Measurements from ENCODE around the gene SETD5.

The SETD5 gene

GRCh38 chr3:9388562-9389272 lies 8.7 kb upstream of the SETD5 start:
- TF ChIP-seq EZH2phosphoT487 (IDR thresholded peaks at IDR 0.05; ENCODE audit: borderline replicate concordance) (no peak), CTCF (conservative IDR thresholded peaks at IDR 0.05; ENCODE audit: low read length) (no peak)
- H3K9me2 ChIP-seq (replicated peaks; ENCODE audit: low read depth, low read length) = no peaks in the 10 kb centered on the region
- no peaks in the 10 kb centered on the region for H3K27me3 ChIP-seq (ENCODE audit: insufficient read depth, low read length, poor library complexity, severe bottlenecking)
- peaks cover 80% of the 10 kb centered on the region for H3K36me3 ChIP-seq (ENCODE audit: insufficient read depth, low read length)
- no peak overlapping the region for H2AFZ ChIP-seq (ENCODE audit: low read length)
- H3K4me3 ChIP-seq (ENCODE audit: low read length, poor library complexity, severe bottlenecking) = no peak overlapping the region
- peaks cover 63% of the 10 kb centered on the region for H3K79me2 ChIP-seq (ENCODE audit: insufficient read depth, low read length)
- no peaks in the 10 kb centered on the region for H3K9me3 ChIP-seq (ENCODE audit: insufficient read depth, low read depth, low read length)
- H3K9ac ChIP-seq (ENCODE audit: low read depth, low read length, poor library complexity, severe bottlenecking) = no peak overlapping the region
- no peak overlapping the region for H3K4me2 ChIP-seq (ENCODE audit: low read depth, low read length, poor library complexity, severe bottlenecking)
- H3K4me1 ChIP-seq (ENCODE audit: insufficient read depth, low read length, poor library complexity, severe bottlenecking) = peaks cover 20% of the 10 kb centered on the region
- H3F3A ChIP-seq (ENCODE audit: low read depth) = peaks cover 12% of the 10 kb centered on the region; the same call in 1 of the 2 replicates
- peaks cover 54% of the 10 kb centered on the region for H4K20me1 ChIP-seq (ENCODE audit: insufficient read depth, low read length, poor library complexity, severe bottlenecking)

GRCh38 chr3:9390265-9390888 lies 7.0 kb upstream of the SETD5 start:
- H3K4me3 ChIP-seq (ENCODE audit: low read length, poor library complexity, severe bottlenecking) = no peak overlapping the region
- no peaks in the 10 kb centered on the region for H3K9me2 ChIP-seq (replicated peaks; ENCODE audit: low read depth, low read length)
- H3K9ac ChIP-seq (ENCODE audit: low read depth, low read length, poor library complexity, severe bottlenecking) = no peak overlapping the region
- H3K27me3 ChIP-seq (ENCODE audit: insufficient read depth, low read length, poor library complexity, severe bottlenecking) = no peaks in the 10 kb centered on the region
- no peak overlapping the region for H2AFZ ChIP-seq (ENCODE audit: low read length)
- peaks cover 36% of the 10 kb centered on the region for H3K4me1 ChIP-seq (ENCODE audit: insufficient read depth, low read length, poor library complexity, severe bottlenecking)
- no peaks in the 10 kb centered on the region for H3K9me3 ChIP-seq (ENCODE audit: insufficient read depth, low read depth, low read length)
- no peak overlapping the region for H3K4me2 ChIP-seq (ENCODE audit: low read depth, low read length, poor library complexity, severe bottlenecking)
- peaks cover 71% of the 10 kb centered on the region for H4K20me1 ChIP-seq (ENCODE audit: insufficient read depth, low read length, poor library complexity, severe bottlenecking)
- H3K79me2 ChIP-seq (ENCODE audit: insufficient read depth, low read length) = peaks cover 79% of the 10 kb centered on the region
- H3K36me3 ChIP-seq (ENCODE audit: insufficient read depth, low read length) = peaks cover 76% of the 10 kb centered on the region
- H3F3A ChIP-seq (ENCODE audit: low read depth) = peaks cover 7% of the 10 kb centered on the region; the same call in 1 of the 2 replicates
- TF ChIP-seq EZH2phosphoT487 (IDR thresholded peaks at IDR 0.05; ENCODE audit: borderline replicate concordance) (no peak), CTCF (conservative IDR thresholded peaks at IDR 0.05; ENCODE audit: low read length) (no peak)

GRCh38 chr3:9392041-9392440 lies 5.4 kb upstream of the SETD5 start:
- Histone ChIP-seq H3K79me2 (ENCODE audit: insufficient read depth, low read length) (peaks cover 81% of the 10 kb centered on the region), H4K20me1 (ENCODE audit: insufficient read depth, low read length, poor library complexity, severe bottlenecking) (peaks cover 72% of the 10 kb centered on the region), H3K36me3 (ENCODE audit: insufficient read depth, low read length) (peaks cover 63% of the 10 kb centered on the region), H2AFZ (ENCODE audit: low read length) (no peak overlapping the region), H3K27me3 (ENCODE audit: insufficient read depth, low read length, poor library complexity, severe bottlenecking) (no peaks in the 10 kb centered on the region), H3F3A (ENCODE audit: low read depth) (peaks cover 12% of the 10 kb centered on the region; the same call in 1 of the 2 replicates), H3K9me3 (ENCODE audit: insufficient read depth, low read depth, low read length) (no peaks in the 10 kb centered on the region), H3K4me2 (ENCODE audit: low read depth, low read length, poor library complexity, severe bottlenecking) (peak overlapping the region; percentile 96), H3K9me2 (replicated peaks; ENCODE audit: low read depth, low read length) (no peaks in the 10 kb centered on the region), H3K4me1 (ENCODE audit: insufficient read depth, low read length, poor library complexity, severe bottlenecking) (peaks cover 39% of the 10 kb centered on the region), H3K4me3 (ENCODE audit: low read length, poor library complexity, severe bottlenecking) (peak overlapping the region; percentile 45), H3K9ac (ENCODE audit: low read depth, low read length, poor library complexity, severe bottlenecking) (peak overlapping the region; percentile 44)
- TF ChIP-seq CTCF (conservative IDR thresholded peaks at IDR 0.05; ENCODE audit: low read length) = no peak
- no peak for TF ChIP-seq EZH2phosphoT487 (IDR thresholded peaks at IDR 0.05; ENCODE audit: borderline replicate concordance)

Data from Loucy (cell line).